GM23338 (cell line): ENCODE measurements around the gene RAB2B. TPM values are rescaled to one million over a fixed set of nuclear protein-coding genes. Genes with fewer than 3 reads are reported as not detected.

Experiments
- ATAC-seq: fragments of 200-7000 bp; cut with Tn5 transposase; 3 replicates; pipeline ENCODE4 v1.9.1; 2020
- DNase-seq: peaks from one replicate; pipeline ENCODE4 v3.0.0-alpha.2; 2015; ENCODE audit warnings: low spot score
- H2AFZ ChIP-seq: fragments of 200-600 bp; sonication (generic); 2 replicates; pipeline ENCODE4 v1.8.0; 2016; ENCODE audit warnings: antibody characterized with exemption, mild to moderate bottlenecking, moderate library complexity
- H3F3A ChIP-seq: fragments of 200-600 bp; sonication (generic); replicated peaks from 2 replicates; pipeline ENCODE4 v1.8.0; 2017; ENCODE audit warnings: antibody characterized with exemption, mixed run types, low read depth
- H3K27ac ChIP-seq: fragments of 200-600 bp; sonication (generic); 2 replicates; pipeline ENCODE4 v1.6.1; 2016; ENCODE audit warnings: low read depth
- H3K27me3 ChIP-seq: fragments of 200-600 bp; sonication (generic); 2 replicates; pipeline ENCODE4 v1.8.0; 2016; ENCODE audit warnings: mild to moderate bottlenecking, mixed run types, moderate library complexity; ENCODE audit not compliant: insufficient read depth
- H3K36me3 ChIP-seq: fragments of 200-600 bp; sonication (generic); 2 replicates; pipeline ENCODE4 v1.8.0; 2016; ENCODE audit warnings: mild to moderate bottlenecking; ENCODE audit not compliant: insufficient read depth
- H3K4me1 ChIP-seq: fragments of 200-600 bp; sonication (generic); 2 replicates; pipeline ENCODE4 v1.8.0; 2016; ENCODE audit warnings: mild to moderate bottlenecking, moderate library complexity; ENCODE audit not compliant: insufficient read depth
- H3K4me2 ChIP-seq: fragments of 200-600 bp; sonication (generic); 2 replicates; pipeline ENCODE4 v1.7.1; 2017; ENCODE audit warnings: mixed run types
- H3K4me3 ChIP-seq: fragments of 200-600 bp; sonication (generic); 2 replicates; pipeline ENCODE4 v1.6.1; 2016; ENCODE audit warnings: mixed run types
- H3K79me2 ChIP-seq: fragments of 200-600 bp; sonication (generic); replicated peaks from 2 replicates; pipeline ENCODE4 v1.8.0; 2017; ENCODE audit warnings: mild to moderate bottlenecking; ENCODE audit not compliant: insufficient read depth
- H3K9me2 ChIP-seq: fragments of 200-600 bp; sonication (generic); 2 replicates; pipeline ENCODE4 v1.8.0; 2017; ENCODE audit not compliant: insufficient read depth
- H4K20me1 ChIP-seq: fragments of 200-600 bp; sonication (generic); replicated peaks from 2 replicates; pipeline ENCODE4 v1.8.0; 2017; ENCODE audit warnings: mild to moderate bottlenecking; ENCODE audit not compliant: insufficient read depth
- H3K27ac Mint-ChIP-seq: 2 replicates; pipeline ENCODE4 v1.8.0; 2020; ENCODE audit warnings: inconsistent platforms, mild to moderate bottlenecking, moderate library complexity, mixed read lengths
- H3K27me3 Mint-ChIP-seq: 3 replicates; pipeline ENCODE4 v1.8.0; 2022; ENCODE audit warnings: low read depth, mild to moderate bottlenecking, moderate library complexity, mixed read lengths, inconsistent platforms; ENCODE audit not compliant: insufficient read depth, poor library complexity
- H3K36me3 Mint-ChIP-seq: 3 replicates; pipeline ENCODE4 v1.8.0; 2021; ENCODE audit warnings: low read depth, mild to moderate bottlenecking, inconsistent platforms, moderate library complexity, mixed read lengths
- H3K4me1 Mint-ChIP-seq: 3 replicates; pipeline ENCODE4 v1.8.0; 2020; ENCODE audit warnings: mild to moderate bottlenecking, inconsistent platforms, mixed read lengths
- H3K4me3 Mint-ChIP-seq: 3 replicates; pipeline ENCODE4 v1.8.0; 2021; ENCODE audit warnings: moderate library complexity, mild to moderate bottlenecking, inconsistent platforms, mixed read lengths
- H3K9me3 Mint-ChIP-seq: 3 replicates; pipeline ENCODE4 v1.8.0; 2020; ENCODE audit warnings: moderate library complexity, mild to moderate bottlenecking, inconsistent platforms, mixed read lengths
- EZH2 ChIP-seq: fragments of 200-600 bp; sonication (generic); IDR thresholded peaks from one replicate; pipeline ENCODE4 v1.8.0; 2017; ENCODE audit warnings: antibody characterized with exemption, mild to moderate bottlenecking, low read depth; ENCODE audit not compliant: unreplicated experiment
- POLR2AphosphoS5 ChIP-seq: IDR thresholded peaks from 2 replicates; pipeline ENCODE4 v1.6.1; 2016; ENCODE audit warnings: antibody characterized with exemption, low read depth
- STAT1 ChIP-seq: IDR thresholded peaks from one replicate; pipeline ENCODE4 v1.6.1; 2016; ENCODE audit warnings: antibody characterized with exemption; ENCODE audit not compliant: unreplicated experiment
- ZNF331 ChIP-seq: fragments of 250-450 bp; sonication (Bioruptor Pico); IDR thresholded peaks from 2 replicates; pipeline ENCODE4 v1.5.0; 2020; ENCODE audit warnings: low read depth, mild to moderate bottlenecking, moderate library complexity
- ZNF462 ChIP-seq: fragments of 250-450 bp; sonication (Bioruptor Pico); IDR thresholded peaks from 2 replicates; pipeline ENCODE4 v1.5.0; 2020; ENCODE audit warnings: mild to moderate bottlenecking, moderate library complexity
- polyA plus RNA-seq: library from polyadenylated mRNA; unstranded; fragments of >200 nt; fragmentation: Nextera tagmentation; extraction: Ambion mirVana; gene quantifications from 2 replicates; pipeline ENCODE4 v1.2.1, GENCODE V29; 2016
- total RNA-seq: library from RNA; depleted of rRNA; stranded (reverse); fragments of >200 nt; shearing (Covaris generic); gene quantifications from 2 replicates; pipeline ENCODE4 v1.2.3, GENCODE V29; 2014

RAB2B gene
- total and polyA plus RNA-seq, 2 experiments from 2014 or later, result 12.9 to 29.9 TPM

GRCh38 chr14:21467616-21468015 lies 9.1 kb downstream of the RAB2B start (continued):
- TF ChIP-seq ZNF462 (CRISPR knock-in tag), result no peak

GRCh38 chr14:21455912-21456667 lies 20.7 kb downstream of the RAB2B start, which contains the start of gene CHD8:
CHD8 (minus strand) TSS chr14:21456123; CDS start chr14:21431643, 24,480 bp downstream.
- ATAC-seq, result peak; percentile 98
- Histone ChIP-seq H3K4me1 (peaks cover 6% of the 10 kb centered on the region; the same call in 1 of the 2 replicates), H3K27me3 (no peaks in the 10 kb centered on the region), H3K79me2 (peaks cover 47% of the 10 kb centered on the region), H3K36me3 (no peaks in the 10 kb centered on the region), H3F3A (peaks cover 9% of the 10 kb centered on the region), H3K4me2 (peak within 1 kb of the TSS; percentile 86), H3K4me3 (peak within 1 kb of the TSS; percentile 76), H2AFZ (peak within 1 kb of the TSS; percentile 49; the same call in 1 of the 2 replicates), H3K9me2 (no peaks in the 10 kb centered on the region), H3K27ac (peak within 1 kb of the TSS; percentile 92), H4K20me1 (peaks cover 16% of the 10 kb centered on the region)
- DNase-seq, result peak; percentile 100
- peaks cover 8% of the 10 kb centered on the region for H3K27me3 Mint-ChIP-seq
- H3K4me3 Mint-ChIP-seq, result peak within 1 kb of the TSS; percentile 96
- H3K27ac Mint-ChIP-seq, result peak within 1 kb of the TSS; percentile 99
- H3K4me1 Mint-ChIP-seq, result peaks cover 14% of the 10 kb centered on the region
- H3K36me3 Mint-ChIP-seq, result peaks cover 24% of the 10 kb centered on the region
- no peaks in the 10 kb centered on the region for H3K9me3 Mint-ChIP-seq
- no peak for TF ChIP-seq STAT1
- peak; percentile 81 for TF ChIP-seq POLR2AphosphoS5
- no peak for TF ChIP-seq EZH2
- no peak for TF ChIP-seq ZNF331 (CRISPR knock-in tag)
- TF ChIP-seq ZNF462 (CRISPR knock-in tag), result no peak
